GM18861 (cell line): ENCODE measurements around the gene FILIP1.

Source experiments
- ATAC-seq: cut with Tn5 transposase; IDR thresholded peaks from one replicate; pipeline ENCODE4 v1.9.1; 2021; ENCODE audit not compliant: unreplicated experiment

FILIP1 gene

GRCh38 chr6:75497994-75498393 is 4.4 kb upstream of the FILIP1 start:
- ATAC-seq, result no peak

- ATAC-seq, result no peak
Observed at GRCh38 chr6:75495011-75495410, 1.4 kb upstream of the FILIP1 start.

GRCh38 chr6:75494290-75494689 is 690 bp upstream of the FILIP1 start:
- ATAC-seq, result no peak

- ATAC-seq, result peak; percentile 25
Observed at GRCh38 chr6:75492386-75493153, 1.0 kb downstream of the FILIP1 start.

- ATAC-seq, result no peak
Observed at GRCh38 chr6:75491291-75491690, 2.3 kb downstream of the FILIP1 start.

- ATAC-seq, result no peak
Observed at GRCh38 chr6:75490706-75491105, 2.9 kb downstream of the FILIP1 start.

GRCh38 chr6:75489025-75489424 is 4.6 kb downstream of the FILIP1 start:
- no peak for ATAC-seq

GRCh38 chr6:75488033-75488432 is 5.6 kb downstream of the FILIP1 start:
- ATAC-seq, result no peak

GRCh38 chr6:75486850-75487518 is 6.6 kb downstream of the FILIP1 start:
- no peak for ATAC-seq

- peak; percentile 96 for ATAC-seq
Observed at GRCh38 chr6:75484535-75484934, 9.1 kb downstream of the FILIP1 start.

- ATAC-seq, result no peak
Observed at GRCh38 chr6:75483136-75483952, 10.3 kb downstream of the FILIP1 start.

GRCh38 chr6:75481936-75482593 is 11.5 kb downstream of the FILIP1 start:
- no peak for ATAC-seq

- no peak for ATAC-seq
Observed at GRCh38 chr6:75481394-75481793, 12.2 kb downstream of the FILIP1 start.

- no peak for ATAC-seq
Observed at GRCh38 chr6:75480425-75480824, 13.2 kb downstream of the FILIP1 start.

GRCh38 chr6:75479712-75480111 is 13.9 kb downstream of the FILIP1 start:
- no peak for ATAC-seq

GRCh38 chr6:75478929-75479328 is 14.7 kb downstream of the FILIP1 start:
- no peak for ATAC-seq

- ATAC-seq, result peak; percentile 84
Observed at GRCh38 chr6:75472885-75473284, 20.7 kb downstream of the FILIP1 start.

- ATAC-seq, result no peak
Observed at GRCh38 chr6:75467966-75468365, 25.6 kb downstream of the FILIP1 start.

- no peak for ATAC-seq
Observed at GRCh38 chr6:75467284-75467683, 26.3 kb downstream of the FILIP1 start.

- no peak for ATAC-seq
Observed at GRCh38 chr6:75466636-75467035, 27.0 kb downstream of the FILIP1 start.

- ATAC-seq, result no peak
Observed at GRCh38 chr6:75463908-75464307, 29.7 kb downstream of the FILIP1 start.
